Measurements from ENCODE around the gene SCN4A. TPM values are rescaled to one million over a fixed set of nuclear protein-coding genes. Genes with fewer than 3 reads are reported as not detected.

Gene SCN4A
- polyA plus RNA-seq, 2 of the 4 experiments (the other 2 are of a cell fraction), result 0.03 to 0.06 TPM

DNA sequence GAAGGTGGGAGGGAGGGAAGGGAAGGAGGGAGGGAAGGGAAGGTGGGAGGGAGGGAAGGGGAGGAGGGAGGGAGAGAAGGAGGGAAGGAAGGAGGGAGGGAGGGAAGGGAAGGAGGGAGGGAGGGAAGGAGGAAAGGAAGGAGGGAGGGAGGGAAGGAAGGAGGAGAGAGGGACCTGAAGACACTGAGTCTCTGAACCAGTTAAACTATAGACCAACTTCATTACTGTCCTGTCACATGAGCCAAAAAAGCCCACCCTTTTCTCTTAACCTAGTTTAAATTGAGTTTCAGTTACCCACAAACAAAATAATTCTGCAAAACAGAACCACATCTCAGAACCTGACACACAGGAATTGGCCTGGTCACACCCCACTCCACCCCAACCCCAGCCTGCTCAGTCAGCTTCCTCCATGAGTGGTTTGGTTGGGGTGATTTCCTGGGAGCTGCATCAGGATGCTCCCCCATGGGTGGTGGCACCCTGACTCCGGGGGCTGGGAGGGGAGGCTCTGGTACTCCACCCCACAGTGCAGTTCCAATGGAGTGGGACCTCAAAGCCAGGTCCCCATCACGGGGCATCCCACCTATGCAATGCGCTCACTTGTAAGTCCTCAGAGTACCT, 20.8 kb upstream of the SCN4A start:
- Histone ChIP-seq H3K27ac (no peak overlapping the region), H3K4me2 (no peak overlapping the region), H3K4me1 (peaks cover 3% of the 10 kb centered on the region; the same call in 1 of the 3 replicates), H3K4me3 (no peak overlapping the region), H3K9me3 (no peaks in the 10 kb centered on the region)
- ATAC-seq (no peak), FAIRE-seq (no peak), DNase-seq (ENCODE audit: low read depth in 1 of 2, low spot score in 1 of 2) (no peak)
- 17% methylated on average over 3 of the region's 3 CpGs for WGBS (ENCODE audit: missing lambda C conversion rate)
- TF ChIP-seq ZSCAN20 (CRISPR knock-in tag; IDR thresholded peaks at IDR 0.05) (no peak), RCOR1 (IDR thresholded peaks at IDR 0.05; ENCODE audit: low read depth, low read length) (no peak), EHMT2 (IDR thresholded peaks at IDR 0.05; ENCODE audit: low read depth) (no peak), BHLHE40 (IDR thresholded peaks at IDR 0.05; ENCODE audit: low read depth, low read length) (no peak), NPAS2 (CRISPR knock-in tag; IDR thresholded peaks at IDR 0.05; ENCODE audit: borderline replicate concordance) (no peak), CBX2 (IDR thresholded peaks at IDR 0.05; ENCODE audit: borderline replicate concordance, low read depth) (no peak)
- ChIA-PET POLR2A (interaction anchor here (0.6 kb wide), 1 partner anchor 24 kb away, joined by 3 read pairs; no protein-coding TSS in a partner anchor), CTCF (interaction anchor here (0.7 to 14.8 kb wide), 9 partner anchors 8 to 140 kb away, joined by 3 to 150 read pairs (median 7); partner anchors contain the start of genes CSHL1 and GH1)

DNA sequence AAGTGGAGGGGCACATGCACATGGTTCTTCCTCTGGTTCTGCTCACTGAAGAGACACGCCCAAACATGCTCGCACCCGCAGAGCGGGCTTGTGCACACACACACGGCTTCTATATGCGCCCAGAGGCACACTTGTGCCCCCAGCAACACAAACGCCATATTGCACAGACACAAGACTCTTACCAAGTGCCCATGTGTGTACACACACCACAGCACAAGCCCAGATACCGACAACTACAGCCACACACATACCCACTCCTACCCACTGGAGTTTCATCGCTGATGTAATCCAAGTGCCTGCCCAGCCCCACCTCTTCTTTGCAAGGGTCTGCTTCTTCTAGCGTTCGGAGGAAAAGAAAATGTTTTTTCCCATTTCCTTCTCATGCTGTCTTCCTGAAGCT, 18.9 kb upstream of the SCN4A start:
- ATAC-seq (no peak), FAIRE-seq (no peak), DNase-seq (ENCODE audit: low read depth in 1 of 2, low spot score in 1 of 2) (no peak)
- Histone ChIP-seq H3K27ac (no peak overlapping the region), H3K4me2 (no peak overlapping the region), H3K4me1 (peaks cover 6% of the 10 kb centered on the region; the same call in 1 of the 3 replicates), H3K9me3 (no peaks in the 10 kb centered on the region), H3K4me3 (no peak overlapping the region)
- TF ChIP-seq ESRRA (IDR thresholded peaks at IDR 0.05; ENCODE audit: borderline replicate concordance, low read length) (no peak), CEBPB (IDR thresholded peaks at IDR 0.05) (no peak), RNF2 (IDR thresholded peaks at IDR 0.05; ENCODE audit: borderline replicate concordance, low read depth) (no peak)
- CTCF ChIA-PET, result interaction anchor here (0.7 to 14.8 kb wide), 13 partner anchors 8 to 458 kb away, joined by 3 to 150 read pairs (median 6); partner anchors contain the start of genes GH1, ICAM2 and SCN4A
- POLR2A ChIA-PET, result interaction anchor here (0.7 kb wide), 1 partner anchor 148 kb away, joined by 11 read pairs; no protein-coding TSS in a partner anchor
- WGBS (ENCODE audit: missing lambda C conversion rate), result 63% methylated on average over 11 of the region's 11 CpGs

DNA sequence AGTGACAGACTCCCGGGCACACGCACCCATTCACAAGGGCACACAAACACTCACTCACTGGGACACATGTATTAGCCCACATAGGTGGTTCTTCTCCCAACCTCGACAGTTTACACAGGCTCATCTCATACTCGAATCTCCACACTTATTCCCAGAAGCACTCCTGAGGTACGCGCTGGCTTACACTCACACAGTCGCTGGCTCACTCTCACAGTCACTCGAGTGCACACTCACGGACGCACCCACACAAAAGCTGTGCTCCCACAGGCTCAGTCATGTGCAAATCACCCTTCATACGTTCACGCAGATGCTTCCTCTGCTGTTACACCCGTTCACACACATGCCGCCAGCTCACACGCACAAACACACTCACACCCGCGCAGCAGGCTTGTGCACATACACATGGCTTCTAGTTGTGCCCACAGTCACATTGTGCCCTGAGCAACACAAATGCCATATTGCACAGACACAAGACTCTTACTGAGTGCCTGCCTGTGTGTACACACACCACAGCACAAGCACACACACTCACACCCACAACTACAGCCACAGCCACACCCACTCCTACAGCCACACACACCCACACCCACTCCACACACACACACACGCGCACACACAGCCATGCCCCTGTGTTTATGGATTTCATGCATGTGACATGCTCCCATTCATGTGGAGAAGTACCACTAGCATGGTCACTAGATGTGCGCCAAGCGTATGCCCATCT, 17.1 kb upstream of the SCN4A start:
- CTCF ChIA-PET, result interaction anchor here (0.7 to 14.8 kb wide), 37 partner anchors 8 to 300 kb away, joined by 3 to 150 read pairs (median 5); partner anchors contain the start of genes CSHL1, GH1 and SCN4A
- H3K4me1 ChIP-seq, result peaks cover 6% of the 10 kb centered on the region; the same call in 1 of the 3 replicates
- no peak overlapping the region for H3K27ac ChIP-seq
- TF ChIP-seq GATA3 (IDR thresholded peaks at IDR 0.05; ENCODE audit: borderline replicate concordance), result no peak
- DNase-seq (ENCODE audit: low read depth in 1 of 2, low spot score in 1 of 2), result no peak
- 75% methylated on average over 21 of the region's 21 CpGs for WGBS (ENCODE audit: missing lambda C conversion rate)
- no peak for FAIRE-seq
- peak in 1 of 2 experiments; percentile 6; a peak in 4 of 6 replicates for ATAC-seq
- H3K4me3 ChIP-seq, result no peak overlapping the region
- H3K9me3 ChIP-seq, result no peaks in the 10 kb centered on the region
- no peak overlapping the region; the same call in 2 of the 3 replicates for H3K4me2 ChIP-seq
- POLR2A ChIA-PET, result interaction anchor here (1.2 kb wide), 1 partner anchor 156 kb away, joined by 3 read pairs; no protein-coding TSS in a partner anchor

DNA sequence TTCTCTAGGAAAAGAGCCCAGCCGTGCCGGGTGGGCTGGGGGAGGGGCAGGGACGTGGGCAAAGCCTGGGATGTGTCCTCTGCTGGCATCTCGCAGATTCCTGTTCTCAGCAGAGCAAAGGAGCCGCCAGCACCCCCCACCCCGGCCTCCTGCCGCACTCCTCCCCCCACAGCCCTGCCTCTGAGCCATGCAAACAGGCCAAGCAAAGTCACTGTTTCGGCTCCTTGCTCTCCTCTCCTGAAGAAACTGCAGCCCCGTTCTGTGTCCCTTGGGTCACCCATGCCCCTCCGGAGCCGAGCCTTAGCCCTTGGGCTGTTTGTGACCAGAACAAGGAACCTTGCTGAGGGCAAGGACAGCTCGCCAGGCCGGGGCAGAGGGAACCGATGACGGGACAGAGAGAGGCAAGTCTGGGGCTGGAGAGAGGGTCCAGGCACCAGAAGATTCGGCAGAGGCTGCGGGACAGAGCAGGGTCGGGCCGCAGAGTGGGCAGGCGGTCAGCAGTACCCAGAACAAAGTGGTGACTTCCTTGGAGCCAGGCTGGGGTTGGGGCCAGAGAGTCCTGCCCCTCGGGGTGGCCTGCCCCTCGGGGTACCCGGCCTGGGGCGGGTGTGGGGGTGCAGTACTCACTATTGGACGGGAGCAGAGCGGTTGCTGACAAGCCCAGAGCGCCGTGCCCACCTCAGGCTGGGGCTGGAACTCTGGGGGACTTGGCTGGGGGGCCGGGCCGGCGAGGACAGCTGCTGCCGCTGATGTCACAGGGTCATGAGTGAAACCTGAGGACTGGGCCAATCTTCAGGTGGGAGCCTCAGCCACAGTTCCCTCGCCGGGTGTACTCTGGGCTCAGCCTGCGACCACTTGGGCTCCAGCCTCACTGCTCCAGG, 16.3 kb upstream of the SCN4A start:
- WGBS (ENCODE audit: missing lambda C conversion rate), result 58% methylated on average over 35 of the region's 35 CpGs
- DNase-seq (ENCODE audit: low read depth in 1 of 2, low spot score in 1 of 2) (no peak), ATAC-seq (peak; percentile 10 to 30; a peak in 3 of 6 replicates), FAIRE-seq (no peak)
- Histone ChIP-seq H3K4me2 (0 out of 3 replicates have a peak overlapping the region, but pooled peaks have one; percentile 1), H3K4me3 (no peak overlapping the region), H3K4me1 (peaks cover 6% of the 10 kb centered on the region; the same call in 1 of the 3 replicates), H3K27ac (peak overlapping the region in 1 of 2 experiments; percentile 24; a peak in 2 of 6 replicates), H3K9me3 (no peaks in the 10 kb centered on the region)
- ChIA-PET CTCF (interaction anchor here (1.0 to 14.8 kb wide), 18 partner anchors 12 to 87 kb away, joined by 3 to 150 read pairs (median 14); partner anchors contain the start of genes CSHL1, GH1 and SCN4A), POLR2A (interaction anchor here (1.2 kb wide), 1 partner anchor 156 kb away, joined by 3 read pairs; no protein-coding TSS in a partner anchor)
- TF ChIP-seq RFX5 (IDR thresholded peaks at IDR 0.05), result no peak
- no peak for TF ChIP-seq TP53 (CRISPR knock-in tag; IDR thresholded peaks at IDR 0.05)
- TF ChIP-seq, protein P1, sequence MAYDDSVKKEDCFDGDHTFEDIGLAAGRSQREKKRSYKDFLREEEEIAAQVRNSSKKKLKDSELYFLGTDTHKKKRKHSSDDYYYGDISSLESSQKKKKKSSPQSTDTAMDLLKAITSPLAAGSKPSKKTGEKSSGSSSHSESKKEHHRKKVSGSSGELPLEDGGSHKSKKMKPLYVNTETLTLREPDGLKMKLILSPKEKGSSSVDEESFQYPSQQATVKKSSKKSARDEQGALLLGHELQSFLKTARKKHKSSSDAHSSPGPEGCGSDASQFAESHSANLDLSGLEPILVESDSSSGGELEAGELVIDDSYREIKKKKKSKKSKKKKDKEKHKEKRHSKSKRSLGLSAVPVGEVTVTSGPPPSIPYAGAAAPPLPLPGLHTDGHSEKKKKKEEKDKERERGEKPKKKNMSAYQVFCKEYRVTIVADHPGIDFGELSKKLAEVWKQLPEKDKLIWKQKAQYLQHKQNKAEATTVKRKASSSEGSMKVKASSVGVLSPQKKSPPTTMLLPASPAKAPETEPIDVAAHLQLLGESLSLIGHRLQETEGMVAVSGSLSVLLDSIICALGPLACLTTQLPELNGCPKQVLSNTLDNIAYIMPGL (CRISPR knock-in tag; IDR thresholded peaks at IDR 0.05; ENCODE audit: borderline replicate concordance), result no peak
- no peak for TF ChIP-seq RARB (CRISPR knock-in tag; IDR thresholded peaks at IDR 0.05)
- TF ChIP-seq JUN (IDR thresholded peaks at IDR 0.05), result no peak
- no peak for TF ChIP-seq CBX8 (IDR thresholded peaks at IDR 0.05)
- TF ChIP-seq TFCP2L1 (CRISPR knock-in tag; IDR thresholded peaks at IDR 0.05), result no peak
- no peak for TF ChIP-seq RAD21 (conservative IDR thresholded peaks at IDR 0.05 in 1 of 2, IDR thresholded peaks at IDR 0.05 in 1 of 2)
- TF ChIP-seq CEBPB (IDR thresholded peaks at IDR 0.05), result no peak
- TF ChIP-seq RCOR1 (IDR thresholded peaks at IDR 0.05; ENCODE audit: low read depth, low read length), result no peak
- no peak for TF ChIP-seq EHMT2 (IDR thresholded peaks at IDR 0.05; ENCODE audit: low read depth)
- TF ChIP-seq CBX2 (IDR thresholded peaks at IDR 0.05; ENCODE audit: borderline replicate concordance, low read depth), result no peak
- TF ChIP-seq ZFP36 (IDR thresholded peaks at IDR 0.05; ENCODE audit: borderline replicate concordance, partially characterized antibody), result no peak
- TF ChIP-seq, protein P2, sequence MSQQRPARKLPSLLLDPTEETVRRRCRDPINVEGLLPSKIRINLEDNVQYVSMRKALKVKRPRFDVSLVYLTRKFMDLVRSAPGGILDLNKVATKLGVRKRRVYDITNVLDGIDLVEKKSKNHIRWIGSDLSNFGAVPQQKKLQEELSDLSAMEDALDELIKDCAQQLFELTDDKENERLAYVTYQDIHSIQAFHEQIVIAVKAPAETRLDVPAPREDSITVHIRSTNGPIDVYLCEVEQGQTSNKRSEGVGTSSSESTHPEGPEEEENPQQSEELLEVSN (IDR thresholded peaks at IDR 0.05; ENCODE audit: borderline replicate concordance, low read depth), result no peak
- TF ChIP-seq POLR2A (IDR thresholded peaks at IDR 0.05; ENCODE audit: low read length), result no peak
- TF ChIP-seq JUNB (IDR thresholded peaks at IDR 0.05), result no peak
- TF ChIP-seq, protein P3, sequence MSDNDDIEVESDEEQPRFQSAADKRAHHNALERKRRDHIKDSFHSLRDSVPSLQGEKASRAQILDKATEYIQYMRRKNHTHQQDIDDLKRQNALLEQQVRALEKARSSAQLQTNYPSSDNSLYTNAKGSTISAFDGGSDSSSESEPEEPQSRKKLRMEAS (IDR thresholded peaks at IDR 0.05), result no peak
- TF ChIP-seq KDM1A (IDR thresholded peaks at IDR 0.05; ENCODE audit: low read depth), result no peak
